NCI-H460 (cell line): ENCODE data around the gene KCNK17. TPM values are rescaled to one million over a fixed set of nuclear protein-coding genes. Genes with fewer than 3 reads are reported as not detected.

ENCODE experiments used
- DNase-seq: peaks from one replicate; pipeline ENCODE4 v3.0.0-alpha.2; 2016; ENCODE audit warnings: low read depth; ENCODE audit errors: extremely low read depth
- polyA plus RNA-seq: library from polyadenylated mRNA; depleted of rRNA; stranded (reverse); fragments of >200 nt; gene quantifications from 2 replicates; pipeline ENCODE4 v1.2.3, GENCODE V29; 2014; cell fraction: nucleus; rRNA removed
- total RNA-seq: library from RNA; depleted of rRNA; stranded (reverse); fragments of >200 nt; shearing (Covaris generic); gene quantifications from 2 replicates; pipeline ENCODE4 v1.2.3, GENCODE V29; 2014; rRNA removed

The KCNK17 gene
- not detected in 2 replicates for total RNA-seq
- polyA plus RNA-seq, result not detected in 2 replicates

- no peak for DNase-seq
Measured at GRCh38 chr6:39314273-39314795, at the start of gene KCNK17. Gene KCNK17, minus strand, starts transcription at chr6:39314419. Its CDS starts 99 bp downstream, at chr6:39314320.

- DNase-seq, result no peak
Measured at GRCh38 chr6:39363280-39363679, 49.1 kb upstream of the KCNK17 start.

- no peak for DNase-seq
Measured at GRCh38 chr6:39362487-39362865, 48.3 kb upstream of the KCNK17 start.

- peak; percentile 39 for DNase-seq
Measured at GRCh38 chr6:39361657-39362486, 47.7 kb upstream of the KCNK17 start.

- DNase-seq, result no peak
Measured at GRCh38 chr6:39360378-39360777, 46.2 kb upstream of the KCNK17 start.

GRCh38 chr6:39357998-39358686, 43.9 kb upstream of the KCNK17 start:
- DNase-seq, result no peak

GRCh38 chr6:39353698-39354315, 39.6 kb upstream of the KCNK17 start:
- DNase-seq, result no peak

- no peak for DNase-seq
Measured at GRCh38 chr6:39350723-39351505, 36.7 kb upstream of the KCNK17 start.

GRCh38 chr6:39348740-39349139, 34.5 kb upstream of the KCNK17 start:
- DNase-seq, result no peak

- DNase-seq, result peak; percentile 33
Measured at GRCh38 chr6:39347906-39348585, 33.8 kb upstream of the KCNK17 start.

GRCh38 chr6:39347206-39347605, 33.0 kb upstream of the KCNK17 start:
- no peak for DNase-seq

- DNase-seq, result no peak
Measured at GRCh38 chr6:39344821-39345280, 30.6 kb upstream of the KCNK17 start.

- no peak for DNase-seq
Measured at GRCh38 chr6:39343396-39343870, 29.2 kb upstream of the KCNK17 start.

GRCh38 chr6:39342692-39343395, 28.6 kb upstream of the KCNK17 start:
- no peak for DNase-seq

- DNase-seq, result no peak
Measured at GRCh38 chr6:39341937-39342336, 27.7 kb upstream of the KCNK17 start.

GRCh38 chr6:39341352-39341751, 27.1 kb upstream of the KCNK17 start:
- no peak for DNase-seq

- DNase-seq, result no peak
Measured at GRCh38 chr6:39339868-39340550, 25.8 kb upstream of the KCNK17 start.

GRCh38 chr6:39339096-39339867, 25.1 kb upstream of the KCNK17 start:
- DNase-seq, result no peak
